Fibroblast of lung (primary cell): Measurements from ENCODE around the gene C10orf71. TPM values are rescaled to one million over a fixed set of nuclear protein-coding genes. Genes with fewer than 3 reads are reported as not detected.

Experiments used
- DNase-seq, 2 donors: peaks; one replicate each; pipeline versions ENCODE4 v3.0.0 to v3.0.0-alpha.2; 2010; ENCODE audit warnings: low read depth in 2 of 2
- H2AFZ ChIP-seq: 2 replicates; pipeline ENCODE4 v1.5.1; 2012; ENCODE audit warnings: low read length, control low read depth, inconsistent platforms
- H3K27ac ChIP-seq: 2 replicates; pipeline ENCODE4 v1.5.1; 2011; ENCODE audit warnings: low read length, control low read depth; ENCODE audit not compliant: insufficient read depth
- H3K27me3 ChIP-seq: 2 replicates; pipeline ENCODE4 v1.5.1; 2011; ENCODE audit warnings: mild to moderate bottlenecking, low read length; ENCODE audit not compliant: control insufficient read depth, insufficient read depth
- H3K36me3 ChIP-seq: 2 replicates; pipeline ENCODE4 v1.5.1; 2011; ENCODE audit warnings: low read length; ENCODE audit not compliant: control insufficient read depth, insufficient read depth
- H3K4me1 ChIP-seq: 2 replicates; pipeline ENCODE4 v1.5.1; 2011; ENCODE audit warnings: low read length; ENCODE audit not compliant: control insufficient read depth, insufficient read depth; ENCODE audit errors: extremely low read depth
- H3K4me2 ChIP-seq: 2 replicates; pipeline ENCODE4 v1.5.1; 2011; ENCODE audit warnings: low read length, control low read depth; ENCODE audit not compliant: insufficient read depth; ENCODE audit errors: extremely low read depth
- H3K4me3 ChIP-seq, 4 experiments: fragments of 200-600 bp in 1 of 4; sonication (generic) in 1 of 4; replicated peaks in 1 of 4; 2 replicates each; pipeline ENCODE4 v1.5.1; 2011 to 2016; ENCODE audit warnings: low read length in 4 of 4, low read depth in 3 of 4, mild to moderate bottlenecking in 3 of 4, control low read depth in 2 of 4, inconsistent platforms in 1 of 4, mixed read lengths in 1 of 4; ENCODE audit not compliant: insufficient read depth in 1 of 4; ENCODE audit errors: control extremely low read depth in 1 of 4
- H3K79me2 ChIP-seq: 2 replicates; pipeline ENCODE4 v1.5.1; 2012; ENCODE audit warnings: mild to moderate bottlenecking, low read length, inconsistent platforms; ENCODE audit not compliant: control insufficient read depth, insufficient read depth
- H3K9ac ChIP-seq: 2 replicates; pipeline ENCODE4 v1.5.1; 2011; ENCODE audit warnings: mild to moderate bottlenecking, low read length, control low read depth; ENCODE audit not compliant: insufficient read depth
- H3K9me3 ChIP-seq: 2 replicates; pipeline ENCODE4 v1.5.1; 2012; ENCODE audit warnings: low read depth, low read length; ENCODE audit not compliant: control insufficient read depth, insufficient read depth
- H4K20me1 ChIP-seq: 2 replicates; pipeline ENCODE4 v1.5.1; 2011; ENCODE audit warnings: low read length; ENCODE audit not compliant: control insufficient read depth, insufficient read depth; ENCODE audit errors: extremely low read depth
- EZH2 ChIP-seq: IDR thresholded peaks from 2 replicates; pipeline ENCODE4 v1.5.1; 2012; ENCODE audit warnings: low read length, control low read depth, mild to moderate bottlenecking; ENCODE audit errors: missing control alignments
- polyA plus RNA-seq, 2 donors: library from polyadenylated mRNA; depleted of rRNA in 1 of 2; stranded (reverse) in 1 of 2; unstranded in 1 of 2; fragments of >200 nt; gene quantifications; 2 replicates each; pipeline ENCODE4 v1.2.1, GENCODE V29; 2011 to 2012; ENCODE audit warnings: missing spikeins in 1 of 2
- total RNA-seq: library from RNA; depleted of rRNA; stranded (reverse); fragments of >200 nt; gene quantifications from 2 replicates; pipeline ENCODE4 v1.2.1, GENCODE V29; 2014
- TF ChIP-seq, protein P1 (sequence below), 2 donors: IDR thresholded peaks in 1 of 2; conservative IDR thresholded peaks in 1 of 2; 1 replicate in 1 of 2; 2 replicates in 1 of 2; pipeline ENCODE4 v1.5.1; 2011 to 2012; ENCODE audit warnings: low read length in 2 of 2, control low read depth in 1 of 2, inconsistent platforms in 1 of 2, low read depth in 1 of 2, mild to moderate bottlenecking in 1 of 2

The C10orf71 gene
- total and polyA plus RNA-seq, 2 donors (not counting 1 experiment from before 2014, with no cell fraction given), result not detected

DNA sequence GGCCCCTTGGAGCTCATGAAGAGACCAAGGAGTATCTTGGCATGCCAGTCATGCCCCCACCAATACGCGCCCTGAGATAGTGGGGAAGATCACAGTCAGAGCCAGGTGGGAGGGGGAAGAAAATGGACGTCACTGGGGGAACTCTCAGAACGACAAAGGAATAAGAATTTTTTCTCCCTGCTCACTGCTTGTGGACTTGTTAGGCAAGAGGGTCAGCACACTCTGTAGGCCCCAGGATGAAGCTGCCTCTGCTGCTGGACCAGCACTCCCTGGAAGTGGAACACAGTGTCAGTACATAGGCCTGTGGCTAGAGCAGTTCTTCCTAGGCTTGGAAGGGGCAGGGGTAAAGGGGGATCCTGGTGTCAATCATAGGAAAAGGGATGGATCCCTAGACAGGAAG, 50.4 kb downstream of the C10orf71 start:
- TF ChIP-seq EZH2, result no peak
- TF ChIP-seq, protein P1, sequence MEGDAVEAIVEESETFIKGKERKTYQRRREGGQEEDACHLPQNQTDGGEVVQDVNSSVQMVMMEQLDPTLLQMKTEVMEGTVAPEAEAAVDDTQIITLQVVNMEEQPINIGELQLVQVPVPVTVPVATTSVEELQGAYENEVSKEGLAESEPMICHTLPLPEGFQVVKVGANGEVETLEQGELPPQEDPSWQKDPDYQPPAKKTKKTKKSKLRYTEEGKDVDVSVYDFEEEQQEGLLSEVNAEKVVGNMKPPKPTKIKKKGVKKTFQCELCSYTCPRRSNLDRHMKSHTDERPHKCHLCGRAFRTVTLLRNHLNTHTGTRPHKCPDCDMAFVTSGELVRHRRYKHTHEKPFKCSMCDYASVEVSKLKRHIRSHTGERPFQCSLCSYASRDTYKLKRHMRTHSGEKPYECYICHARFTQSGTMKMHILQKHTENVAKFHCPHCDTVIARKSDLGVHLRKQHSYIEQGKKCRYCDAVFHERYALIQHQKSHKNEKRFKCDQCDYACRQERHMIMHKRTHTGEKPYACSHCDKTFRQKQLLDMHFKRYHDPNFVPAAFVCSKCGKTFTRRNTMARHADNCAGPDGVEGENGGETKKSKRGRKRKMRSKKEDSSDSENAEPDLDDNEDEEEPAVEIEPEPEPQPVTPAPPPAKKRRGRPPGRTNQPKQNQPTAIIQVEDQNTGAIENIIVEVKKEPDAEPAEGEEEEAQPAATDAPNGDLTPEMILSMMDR (conservative IDR thresholded peaks at IDR 0.05 in 1 of 2, IDR thresholded peaks at IDR 0.05 in 1 of 2; ENCODE audit: low read depth in 1 of 2, low read length in 2 of 2), result no peak
- Histone ChIP-seq H3K4me3 (no peak overlapping the region), H3K9me3 (no peaks in the 10 kb centered on the region), H3K4me1 (no peaks in the 10 kb centered on the region), H3K79me2 (no peaks in the 10 kb centered on the region), H3K27me3 (no peaks in the 10 kb centered on the region), H3K4me2 (no peak overlapping the region), H2AFZ (no peak overlapping the region), H4K20me1 (peaks cover 3% of the 10 kb centered on the region), H3K9ac (no peak overlapping the region), H3K27ac (no peak overlapping the region), H3K36me3 (no peaks in the 10 kb centered on the region)
- no peak for DNase-seq

DNA sequence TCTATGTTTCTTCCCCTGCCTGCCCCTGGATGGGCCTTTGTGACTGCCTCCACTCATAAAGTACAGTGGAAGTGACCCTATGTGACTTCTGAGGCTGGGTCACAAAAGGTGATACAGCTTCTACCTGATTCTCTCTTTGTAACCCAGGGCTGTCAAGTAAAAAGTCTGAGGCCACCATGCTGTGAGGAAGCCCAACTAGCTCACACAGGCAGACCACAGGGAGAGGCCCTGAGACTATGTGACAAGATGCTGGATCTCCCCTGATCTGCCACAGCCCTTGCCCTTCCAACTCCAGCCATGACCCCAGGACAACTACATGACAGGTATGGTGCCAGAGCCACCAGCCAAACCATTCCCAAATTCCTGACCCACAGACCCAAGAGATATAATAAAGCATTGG, 51.2 kb downstream of the C10orf71 start:
- H3K4me2 ChIP-seq, result no peak overlapping the region
- TF ChIP-seq, protein P1 (conservative IDR thresholded peaks at IDR 0.05 in 1 of 2, IDR thresholded peaks at IDR 0.05 in 1 of 2; ENCODE audit: low read depth in 1 of 2, low read length in 2 of 2), result no peak
- no peak for TF ChIP-seq EZH2
- H2AFZ ChIP-seq, result no peak overlapping the region
- H4K20me1 ChIP-seq, result peaks cover 3% of the 10 kb centered on the region
- H3K4me1 ChIP-seq, result no peaks in the 10 kb centered on the region
- H3K79me2 ChIP-seq, result no peaks in the 10 kb centered on the region
- no peak overlapping the region for H3K9ac ChIP-seq
- no peak overlapping the region for H3K4me3 ChIP-seq
- no peak for DNase-seq
- H3K27ac ChIP-seq, result no peak overlapping the region
- H3K27me3 ChIP-seq, result no peaks in the 10 kb centered on the region
- no peaks in the 10 kb centered on the region for H3K9me3 ChIP-seq
- H3K36me3 ChIP-seq, result no peaks in the 10 kb centered on the region

DNA sequence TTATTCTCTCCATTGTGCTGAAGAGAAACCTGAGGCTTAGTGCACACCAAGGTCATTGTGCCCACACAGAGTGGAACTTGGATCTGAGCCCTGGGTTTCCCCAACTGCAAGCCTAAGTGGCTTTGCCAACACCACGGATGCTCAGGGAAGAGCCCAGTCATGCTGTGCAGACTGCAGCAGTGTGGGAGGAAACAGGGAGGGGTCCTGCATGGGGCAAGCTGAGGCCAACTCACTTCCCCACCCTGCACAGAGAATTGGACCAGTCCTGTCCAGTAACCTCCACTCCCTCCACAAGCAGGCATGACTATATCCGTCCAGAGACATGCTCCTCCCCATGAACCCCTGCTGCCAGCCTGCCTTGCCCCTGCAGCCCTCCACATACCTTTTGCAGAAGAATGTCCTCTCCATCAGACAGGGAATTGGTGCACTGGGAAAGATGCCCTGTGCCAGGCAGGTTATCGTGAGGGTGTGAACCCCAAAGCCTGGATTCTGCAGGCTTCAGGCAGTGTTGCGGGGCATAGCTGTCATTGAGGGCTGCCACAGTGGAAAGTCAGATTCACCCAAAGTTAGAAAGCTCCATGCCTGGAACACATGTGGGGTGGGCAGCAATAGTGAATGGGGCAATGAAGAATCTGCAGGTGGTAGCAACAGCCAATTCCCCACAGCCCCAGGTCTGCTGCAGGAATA, 52.0 kb downstream of the C10orf71 start:
- Histone ChIP-seq H3K4me2 (no peak overlapping the region), H3K4me1 (no peaks in the 10 kb centered on the region), H3K9ac (no peak overlapping the region), H3K79me2 (no peaks in the 10 kb centered on the region), H3K27ac (no peak overlapping the region), H3K36me3 (no peaks in the 10 kb centered on the region), H3K27me3 (no peaks in the 10 kb centered on the region), H4K20me1 (peaks cover 3% of the 10 kb centered on the region), H2AFZ (no peak overlapping the region), H3K9me3 (no peaks in the 10 kb centered on the region), H3K4me3 (no peak overlapping the region)
- no peak for DNase-seq
- TF ChIP-seq, protein P1 (conservative IDR thresholded peaks at IDR 0.05 in 1 of 2, IDR thresholded peaks at IDR 0.05 in 1 of 2; ENCODE audit: low read depth in 1 of 2, low read length in 2 of 2), result no peak
- no peak for TF ChIP-seq EZH2
